PFSK-1 (cell line): ENCODE measurements around the gene U2AF1L4.

Source experiments
- SIN3A ChIP-seq: IDR thresholded peaks from 2 replicates; pipeline ENCODE4 v1.6.1; 2012; ENCODE audit warnings: mild to moderate bottlenecking, low read length, moderate library complexity, borderline replicate concordance; ENCODE audit not compliant: insufficient read depth
- TAF1 ChIP-seq: IDR thresholded peaks from 2 replicates; pipeline ENCODE4 v1.6.1; 2012; ENCODE audit warnings: low read length, control low read depth, borderline replicate concordance; ENCODE audit not compliant: insufficient read depth

- no peak for TF ChIP-seq TAF1
- TF ChIP-seq SIN3A, result no peak
These were observed 38.5 kb upstream of the U2AF1L4 start for GRCh38 chr19:35783469-35784434.
